GM19468 (cell line): ENCODE data around the gene KLHL3.
A peak's percentile ranks its signal among the peaks of the same experiment; 100 is the strongest.
"Not testable (repeated sequence)": the region's sequence is repeated elsewhere in the genome, so short reads cannot be mapped to it uniquely, and the experiment has no call there.

ENCODE experiments used
- ATAC-seq: cut with Tn5 transposase; IDR thresholded peaks from one replicate; pipeline ENCODE4 v1.9.1; 2021; ENCODE audit warnings: mild to moderate bottlenecking, moderate library complexity, moderate number of reproducible peaks; ENCODE audit not compliant: unreplicated experiment; ENCODE audit errors: extremely low read depth

Gene KLHL3

DNA sequence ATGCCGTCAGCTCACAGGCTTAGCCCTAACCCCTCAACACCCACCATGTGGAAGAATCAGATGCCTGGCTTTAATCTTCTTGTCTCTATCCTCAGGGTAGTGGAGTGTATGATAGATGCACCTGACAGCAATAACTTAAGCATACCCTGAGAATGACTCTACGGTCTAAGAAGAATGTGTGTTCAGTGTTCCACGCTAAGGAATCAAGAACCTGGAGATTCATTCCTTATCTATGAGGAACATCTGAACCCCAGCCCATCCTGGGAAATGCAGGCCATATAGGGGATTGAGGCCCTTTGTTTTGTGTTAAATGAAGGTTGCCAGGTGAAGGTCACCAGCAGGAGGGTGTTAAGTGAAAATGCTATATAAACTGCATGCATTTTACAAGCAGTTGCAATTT is 63.0 kb downstream of the KLHL3 start:
- ATAC-seq: no peak

GRCh38 chr5:137672001-137672400 is 63.9 kb downstream of the KLHL3 start:
- no peak for ATAC-seq

GRCh38 chr5:137669811-137670210 is 66.1 kb downstream of the KLHL3 start:
- ATAC-seq: no peak

DNA sequence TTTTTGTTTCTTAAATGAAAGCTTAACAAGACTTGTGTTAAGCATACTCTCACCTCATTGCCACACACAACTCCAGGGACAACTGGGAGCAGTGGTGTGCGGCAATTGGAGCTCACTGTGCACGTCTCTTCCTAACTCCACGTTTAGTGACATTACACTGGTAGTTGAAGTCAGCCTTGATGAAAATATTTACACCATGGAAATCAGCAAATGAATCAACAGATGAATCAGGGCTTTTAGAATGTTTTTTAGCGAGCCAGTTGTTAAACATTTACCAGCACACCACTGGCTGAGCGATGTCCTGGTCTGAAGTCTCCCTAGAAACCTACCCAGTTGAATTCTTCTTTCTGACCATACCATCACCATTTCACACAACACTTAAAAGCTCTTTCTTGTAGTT is 67.3 kb downstream of the KLHL3 start:
- no peak for ATAC-seq

DNA sequence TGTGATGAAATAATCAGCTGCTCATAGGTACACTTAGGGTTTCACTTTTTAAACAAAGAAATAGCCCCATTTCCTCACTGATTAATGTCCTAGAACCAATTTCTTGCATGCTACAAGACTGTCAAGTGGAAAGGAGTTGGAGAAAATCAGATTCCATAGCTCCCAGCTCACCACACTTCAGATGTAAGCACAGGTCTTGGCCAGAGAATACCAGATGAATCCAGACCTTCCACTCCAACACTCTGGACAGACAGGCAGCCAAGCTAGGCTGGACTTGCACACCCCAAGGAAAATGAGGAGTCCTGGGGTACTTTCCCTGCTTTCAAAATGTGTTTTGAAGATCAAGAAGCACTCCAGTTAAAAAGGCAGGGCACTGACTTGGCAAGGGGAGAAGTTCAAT is 68.5 kb downstream of the KLHL3 start:
- ATAC-seq: no peak

DNA sequence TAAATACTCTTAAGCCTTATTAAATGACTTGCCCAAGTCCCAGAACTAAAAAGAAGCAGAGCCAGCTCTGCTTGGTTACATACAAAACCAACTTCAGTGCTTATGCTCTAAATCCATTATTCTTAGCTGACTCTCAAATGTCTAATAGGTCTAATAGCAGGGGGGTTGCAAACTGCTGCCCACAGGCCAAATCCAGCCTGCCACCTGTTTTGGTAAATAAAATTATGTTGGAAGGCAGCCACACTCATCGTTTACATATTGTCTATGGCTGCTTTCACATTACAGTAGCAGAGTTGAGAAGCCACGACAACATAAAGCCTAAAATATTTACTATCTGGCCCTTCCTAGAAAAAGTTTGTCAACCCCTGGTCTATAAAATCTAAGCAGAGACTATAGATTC is 69.0 kb downstream of the KLHL3 start:
- no peak for ATAC-seq

GRCh38 chr5:137666461-137666850 is 69.4 kb downstream of the KLHL3 start:
- ATAC-seq: no peak

- peak; percentile 99 for ATAC-seq
Observed at GRCh38 chr5:137665678-137666460, 70.0 kb downstream of the KLHL3 start.

- ATAC-seq: peak; percentile 62
Observed at GRCh38 chr5:137660349-137660817, 75.5 kb downstream of the KLHL3 start.

GRCh38 chr5:137659209-137659608 is 76.7 kb downstream of the KLHL3 start:
- no peak for ATAC-seq

DNA sequence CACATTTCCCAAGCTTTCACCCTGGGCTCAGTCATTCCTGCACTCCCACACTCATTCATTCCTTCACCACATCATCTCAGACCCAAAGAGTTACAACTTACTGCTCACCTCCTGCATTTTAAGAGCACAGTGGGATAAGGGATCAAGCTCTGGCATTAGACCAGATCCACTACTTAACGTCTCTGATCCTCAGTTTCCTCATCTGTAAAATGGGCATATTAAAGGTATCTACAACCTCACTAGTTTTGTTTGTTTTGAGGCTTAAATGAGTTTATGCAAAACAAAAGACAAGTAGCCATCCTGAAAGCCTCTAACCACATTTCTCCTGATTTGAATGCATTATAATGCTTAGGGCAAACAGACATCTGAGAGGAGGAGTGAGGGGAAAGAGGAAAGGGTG is 77.6 kb downstream of the KLHL3 start:
- no peak for ATAC-seq

GRCh38 chr5:137657073-137657472 is 78.8 kb downstream of the KLHL3 start:
- no peak for ATAC-seq

GRCh38 chr5:137656558-137656957 is 79.3 kb downstream of the KLHL3 start:
- ATAC-seq: no peak

- no peak for ATAC-seq
Observed at GRCh38 chr5:137651022-137651421, 84.9 kb downstream of the KLHL3 start.

DNA sequence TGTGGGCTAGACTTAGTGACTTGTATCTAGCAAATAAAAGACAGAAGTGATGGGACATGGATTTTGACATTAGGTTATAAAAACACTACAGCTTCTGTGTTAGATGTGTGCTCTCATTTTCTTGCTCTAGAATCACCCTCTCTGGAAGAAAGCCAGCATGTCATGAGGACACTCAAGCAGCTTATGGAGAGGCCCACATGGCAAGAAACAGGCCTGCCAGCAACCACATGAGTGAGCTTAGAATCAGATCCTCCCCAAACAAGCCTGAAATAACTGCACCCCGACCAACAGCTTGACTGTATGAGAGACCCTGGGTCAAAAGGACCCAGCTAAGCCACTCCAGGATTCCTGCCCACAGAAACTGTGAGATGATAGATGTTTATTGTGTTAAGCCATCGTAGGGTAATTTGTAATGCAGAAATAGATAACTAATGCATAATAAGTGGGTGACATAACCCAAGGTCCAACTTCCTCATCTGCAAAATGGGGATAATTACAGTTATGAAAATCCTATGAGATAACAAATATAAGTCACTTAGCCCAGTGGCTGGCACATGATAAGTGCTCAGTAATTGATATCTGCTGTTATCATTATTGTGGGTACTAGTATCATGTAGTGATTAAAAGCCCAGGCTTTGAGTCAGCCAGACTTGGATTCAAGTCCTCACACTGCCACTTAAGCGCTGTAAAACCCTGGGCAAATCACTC is 86.5 kb downstream of the KLHL3 start:
- ATAC-seq: no peak

DNA sequence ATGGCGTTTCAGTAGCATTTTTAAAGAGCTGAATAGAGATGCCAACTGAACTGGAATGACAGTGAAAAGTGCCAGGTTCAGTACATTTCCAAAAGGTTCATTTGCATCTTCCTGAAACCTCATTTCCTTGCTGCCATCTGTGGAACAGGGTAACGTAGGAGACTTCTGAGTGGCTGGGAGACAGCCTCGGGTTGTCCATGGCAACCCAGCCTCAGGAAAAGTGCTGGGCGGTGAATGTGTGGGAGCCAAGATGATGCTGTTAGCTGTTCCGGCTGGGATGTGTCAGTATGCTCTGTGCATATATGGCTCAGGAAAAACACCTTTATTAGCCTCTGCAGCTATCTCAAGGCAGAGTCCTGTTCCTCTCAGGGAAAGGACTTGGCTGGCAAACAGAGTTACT is 87.5 kb downstream of the KLHL3 start:
- no peak for ATAC-seq

- no peak for ATAC-seq
Observed at GRCh38 chr5:137647401-137647800, 88.5 kb downstream of the KLHL3 start.

- ATAC-seq: no peak
Observed at GRCh38 chr5:137646761-137647160, 89.1 kb downstream of the KLHL3 start.

GRCh38 chr5:137643081-137643480 is 92.8 kb downstream of the KLHL3 start:
- ATAC-seq: not testable (repeated sequence)

DNA sequence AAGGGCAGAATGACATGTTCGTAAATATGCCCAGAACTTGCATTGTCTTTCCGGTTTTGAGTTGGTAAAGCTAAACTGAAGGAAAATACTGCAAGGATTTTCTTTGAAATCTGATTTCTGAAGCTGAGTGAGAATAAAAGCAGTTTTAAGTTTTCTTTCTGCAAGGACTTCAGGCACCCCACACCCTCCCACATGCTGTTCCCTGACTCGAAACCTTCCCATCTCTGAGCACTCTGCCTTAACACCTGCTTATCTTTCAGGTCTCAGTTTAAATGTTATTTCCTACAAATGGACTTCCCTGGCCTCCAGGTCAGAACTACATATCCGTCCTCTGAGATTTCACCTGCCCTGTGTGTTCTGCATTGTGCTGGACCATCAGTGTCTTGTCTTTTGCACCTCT is 93.8 kb downstream of the KLHL3 start:
- no peak for ATAC-seq

- no peak for ATAC-seq
Observed at GRCh38 chr5:137641148-137641547, 94.7 kb downstream of the KLHL3 start.

DNA sequence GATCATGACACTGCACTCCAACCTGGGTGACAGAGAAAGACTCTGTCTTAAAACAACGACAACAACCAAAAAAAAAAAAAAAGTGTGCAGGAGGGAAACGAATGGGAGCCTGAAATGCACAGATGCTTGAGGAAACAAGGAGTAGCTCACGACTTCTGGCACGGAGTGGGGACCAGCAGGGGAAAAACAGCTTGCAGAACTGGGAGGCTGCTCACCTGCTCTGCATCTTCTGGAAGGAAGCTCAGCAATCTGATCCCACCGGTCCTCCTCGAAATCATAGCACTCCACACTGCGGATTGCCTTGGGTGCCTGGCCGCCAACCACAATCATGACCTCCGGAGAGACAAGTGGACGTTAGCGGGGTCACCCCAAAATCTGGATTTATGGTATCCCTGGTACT is 96.2 kb downstream of the KLHL3 start:
- ATAC-seq: no peak
